GM12873 (cell line): ENCODE measurements around the gene KIFC3.

Experiments
- CTCF ChIP-seq: IDR thresholded peaks from 2 replicates; pipeline ENCODE4 v1.5.1; 2012; ENCODE audit warnings: low read depth, mild to moderate bottlenecking, moderate library complexity, low read length, control low read depth; ENCODE audit not compliant: insufficient read depth; ENCODE audit errors: missing control alignments

KIFC3 gene

GRCh38 chr16:57754354-57755060 is 47.8 kb downstream of the KIFC3 start:
- no peak for TF ChIP-seq CTCF

GRCh38 chr16:57753448-57754353 is 48.6 kb downstream of the KIFC3 start:
- no peak for TF ChIP-seq CTCF

DNA sequence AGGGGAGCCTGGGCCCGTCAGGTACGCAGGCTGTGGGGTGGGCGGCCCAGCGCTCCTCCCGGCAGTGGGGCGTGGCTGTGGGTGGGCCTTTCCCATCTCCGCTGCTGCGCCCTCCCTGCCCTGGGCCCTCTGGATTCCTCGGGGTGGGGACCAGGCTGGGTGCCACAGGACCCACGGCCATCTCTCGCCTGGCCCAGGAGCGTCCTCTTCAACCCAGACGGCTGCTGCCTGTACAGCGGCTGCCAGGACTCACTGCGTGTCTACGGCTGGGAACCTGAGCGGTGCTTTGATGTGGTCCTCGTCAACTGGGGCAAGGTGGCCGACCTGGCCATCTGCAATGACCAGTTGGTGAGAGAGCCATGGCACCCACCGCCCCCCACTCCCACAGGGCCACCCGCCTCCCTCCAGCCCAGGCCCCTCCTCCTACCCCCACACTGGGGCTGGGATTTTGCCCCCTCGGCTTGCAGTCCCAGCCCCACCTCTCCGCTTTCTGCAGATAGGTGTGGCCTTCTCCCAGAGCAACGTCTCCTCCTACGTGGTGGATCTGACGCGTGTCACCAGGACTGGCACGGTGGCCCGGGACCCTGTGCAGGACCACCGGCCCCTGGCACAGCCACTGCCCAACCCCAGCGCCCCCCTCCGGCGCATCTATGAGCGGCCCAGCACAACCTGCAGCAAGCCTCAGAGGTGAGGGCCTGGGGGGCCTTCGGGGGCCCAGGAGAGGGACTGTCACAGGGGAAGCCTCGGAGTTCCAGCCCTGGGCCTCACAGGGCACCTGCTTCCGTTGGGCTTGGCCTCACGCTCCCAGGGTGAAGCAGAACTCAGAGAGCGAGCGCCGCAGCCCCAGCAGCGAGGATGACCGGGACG is 49.5 kb downstream of the KIFC3 start:
- TF ChIP-seq CTCF: no peak

GRCh38 chr16:57752203-57752580 is 50.1 kb downstream of the KIFC3 start:
- TF ChIP-seq CTCF: no peak

- TF ChIP-seq CTCF: no peak
These were observed 50.6 kb downstream of the KIFC3 start for GRCh38 chr16:57751539-57752202.

DNA sequence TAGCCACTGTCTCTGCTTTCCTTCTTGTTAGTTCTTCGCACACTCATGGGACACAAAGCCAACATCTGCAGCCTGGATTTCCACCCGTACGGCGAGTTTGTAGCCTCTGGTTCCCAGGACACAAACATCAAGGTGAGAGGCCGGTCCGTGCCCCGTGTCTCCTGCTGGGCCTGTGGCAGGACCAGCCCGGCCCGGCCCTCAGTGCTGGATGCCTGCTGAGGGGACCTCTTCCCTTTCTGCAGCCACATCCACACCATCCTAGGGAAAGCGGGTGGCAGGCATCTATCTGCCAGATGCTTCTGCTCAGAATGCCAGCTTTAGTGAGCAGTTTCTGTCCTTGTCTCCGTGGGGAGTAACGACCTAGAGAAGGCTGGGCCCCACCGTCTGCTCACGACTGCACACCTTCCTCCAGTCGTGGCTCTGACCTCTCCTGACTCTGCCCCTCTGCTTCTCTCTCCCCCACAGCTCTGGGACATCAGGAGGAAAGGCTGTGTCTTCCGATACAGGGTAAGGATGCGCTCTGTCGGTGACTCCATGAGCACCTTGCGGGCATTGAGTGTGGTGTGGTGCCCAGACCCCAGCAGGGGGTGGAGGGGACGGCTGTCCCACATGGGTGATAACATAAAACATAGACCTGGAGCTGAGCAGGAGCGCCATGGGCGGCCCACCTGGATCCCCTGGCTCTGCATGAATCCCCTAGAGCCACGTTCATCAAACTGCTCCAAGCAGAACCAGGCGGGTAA is 51.3 kb downstream of the KIFC3 start:
- TF ChIP-seq CTCF: no peak
